ENCODE measurements around the gene SNX7.

SNX7 gene

GRCh38 chr1:98698625-98699024 is 37.1 kb downstream of the SNX7 start:
- no peak for DNase-seq

- DNase-seq, result no peak
Observed at GRCh38 chr1:98700228-98700627, 38.7 kb downstream of the SNX7 start.

GRCh38 chr1:98702976-98703375 is 41.5 kb downstream of the SNX7 start:
- DNase-seq, result no peak

GRCh38 chr1:98704474-98704873 is 43.0 kb downstream of the SNX7 start:
- DNase-seq, result peak; percentile 9

GRCh38 chr1:98704971-98705370 is 43.5 kb downstream of the SNX7 start:
- no peak for DNase-seq

- no peak for DNase-seq
Observed at GRCh38 chr1:98705591-98705990, 44.1 kb downstream of the SNX7 start.

- no peak for DNase-seq
Observed at GRCh38 chr1:98706173-98706843, 44.8 kb downstream of the SNX7 start.

GRCh38 chr1:98707556-98707955 is 46.0 kb downstream of the SNX7 start:
- DNase-seq, result no peak

GRCh38 chr1:98709906-98710305 is 48.4 kb downstream of the SNX7 start:
- no peak for DNase-seq

- no peak for DNase-seq
Observed at GRCh38 chr1:98723574-98723973, 62.1 kb downstream of the SNX7 start.

GRCh38 chr1:98732985-98733781 is 71.7 kb downstream of the SNX7 start:
- DNase-seq, result no peak

- DNase-seq, result no peak
Observed at GRCh38 chr1:98733782-98734112, 72.2 kb downstream of the SNX7 start.

- no peak for DNase-seq
Observed at GRCh38 chr1:98735756-98736155, 74.2 kb downstream of the SNX7 start.

GRCh38 chr1:98737835-98738234 is 76.3 kb downstream of the SNX7 start:
- no peak for DNase-seq

- DNase-seq, result no peak
Observed at GRCh38 chr1:98739762-98740161, 78.2 kb downstream of the SNX7 start.

- no peak for DNase-seq
Observed at GRCh38 chr1:98741164-98741563, 79.6 kb downstream of the SNX7 start.

- DNase-seq, result peak; percentile 23
Observed at GRCh38 chr1:98749152-98749756, 87.7 kb downstream of the SNX7 start.

- no peak for DNase-seq
Observed at GRCh38 chr1:98754176-98754575, 92.7 kb downstream of the SNX7 start.

- peak; percentile 16 for DNase-seq
Observed at GRCh38 chr1:98761219-98761865, 99.8 kb downstream of the SNX7 start.

GRCh38 chr1:98763488-98764150 is 102.1 kb downstream of the SNX7 start:
- no peak for DNase-seq

GRCh38 chr1:98764485-98764884 is 103.0 kb downstream of the SNX7 start:
- DNase-seq, result no peak

GRCh38 chr1:98766255-98766654 is 104.7 kb downstream of the SNX7 start:
- DNase-seq, result no peak

- no peak for DNase-seq
Observed at GRCh38 chr1:98769162-98769561, 107.6 kb downstream of the SNX7 start.
